HG02763 (cell line): Measurements from ENCODE around the gene HUWE1.
"Not testable (repeated sequence)": the region's sequence is repeated elsewhere in the genome, so short reads cannot be mapped to it uniquely, and the experiment has no call there.

ENCODE experiments used
- ATAC-seq: cut with Tn5 transposase; IDR thresholded peaks from one replicate; pipeline ENCODE4 v1.9.1; 2021; ENCODE audit warnings: mild to moderate bottlenecking, moderate library complexity; ENCODE audit not compliant: unreplicated experiment

Gene HUWE1

DNA sequence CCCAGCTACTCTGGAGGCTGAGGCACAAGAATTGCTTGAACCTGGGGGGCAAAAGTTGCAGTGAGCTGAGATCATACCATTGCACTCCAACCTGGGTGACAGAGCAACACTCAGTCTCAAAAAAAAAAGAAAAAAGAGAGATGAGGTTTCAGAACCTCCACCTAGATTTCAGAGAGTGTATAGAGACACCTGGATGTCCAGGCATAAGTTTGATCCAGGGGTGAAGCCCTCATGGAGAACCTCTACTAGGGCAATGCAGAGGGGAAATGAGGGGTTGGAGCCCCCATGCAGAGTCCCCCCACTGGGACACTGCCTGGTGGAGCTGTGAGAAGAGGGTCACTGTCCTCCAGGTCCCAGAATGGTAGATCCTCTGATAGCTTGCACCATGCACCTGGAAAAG, 159.5 kb downstream of the HUWE1 start:
- ATAC-seq, result no peak

DNA sequence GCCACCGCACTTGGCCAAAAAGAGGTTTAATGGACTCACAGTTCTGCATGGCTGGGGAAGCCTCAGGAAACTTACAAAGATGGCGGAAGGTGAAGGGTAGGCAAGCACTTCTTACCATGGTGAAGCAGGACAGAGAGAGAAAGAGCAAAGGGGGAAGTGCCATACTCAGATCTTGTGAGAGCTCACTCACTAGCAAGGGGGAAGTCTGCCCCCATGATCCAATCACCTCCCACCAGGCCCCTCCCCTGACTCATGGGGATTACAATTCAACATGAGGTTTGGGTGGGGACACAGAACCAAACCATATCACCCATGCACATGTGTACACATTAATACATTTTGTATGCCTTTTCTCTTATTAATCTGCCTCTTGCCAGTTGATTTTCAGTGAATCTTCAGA, 175.2 kb downstream of the HUWE1 start:
- no peak for ATAC-seq

DNA sequence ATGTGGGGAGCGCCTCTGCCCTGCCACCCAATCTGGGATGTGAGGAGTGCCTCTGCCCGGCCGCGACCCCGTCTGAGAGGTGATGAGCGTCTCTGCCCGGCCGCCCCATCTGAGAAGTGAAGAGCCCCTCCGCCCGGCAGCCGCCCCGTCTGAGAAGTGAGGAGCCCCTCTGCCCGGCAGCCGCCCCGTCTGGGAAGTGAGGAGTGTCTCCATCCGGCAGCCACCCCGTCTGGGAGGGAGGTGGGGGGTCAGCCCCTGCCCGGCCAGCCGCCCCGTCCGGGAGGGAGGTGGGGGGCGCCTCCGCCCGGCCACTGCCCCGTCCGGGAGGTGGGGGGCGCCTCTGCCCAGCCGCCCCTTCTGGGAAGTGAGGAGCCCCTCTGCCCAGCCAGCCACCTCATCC, 182.5 kb downstream of the HUWE1 start:
- ATAC-seq, result not testable (repeated sequence)

DNA sequence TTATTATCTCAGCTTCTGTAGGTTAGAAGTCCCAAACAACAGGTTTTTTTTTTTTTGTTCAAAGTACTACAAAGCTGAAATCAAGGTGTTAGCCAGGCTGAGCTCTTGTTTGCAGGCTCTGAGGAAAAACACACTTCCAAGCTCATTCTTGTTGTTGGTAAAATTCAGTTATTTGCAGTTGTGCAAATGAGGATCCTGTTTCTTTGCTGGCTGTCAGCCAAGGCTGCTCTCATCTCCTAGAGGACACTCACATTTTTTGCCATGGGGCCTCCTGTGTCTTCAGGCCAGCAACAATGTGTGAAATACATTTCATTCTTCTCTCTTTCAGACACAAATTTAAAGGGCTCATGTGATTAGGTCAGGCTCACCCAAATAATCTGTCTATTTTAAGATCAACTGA, 192.1 kb downstream of the HUWE1 start:
- ATAC-seq, result no peak

DNA sequence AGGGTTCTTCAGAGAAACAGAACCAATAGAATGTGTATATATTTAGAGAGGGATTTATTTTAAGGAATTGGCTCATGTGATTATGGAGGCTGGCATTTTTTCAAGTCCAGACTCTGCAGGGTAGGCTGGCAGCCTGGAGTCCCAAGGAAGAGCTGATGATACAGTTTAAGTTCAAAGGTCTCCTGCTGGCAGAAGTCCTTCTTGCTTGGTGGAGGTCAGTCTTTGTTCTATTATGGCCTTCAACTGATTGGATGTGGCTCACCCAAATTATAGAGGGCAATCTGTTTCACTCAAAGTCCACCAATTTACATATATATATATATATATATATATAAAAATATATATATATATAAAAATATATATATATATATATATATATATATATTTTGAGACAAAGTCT, 200.2 kb downstream of the HUWE1 start:
- ATAC-seq, result no peak

DNA sequence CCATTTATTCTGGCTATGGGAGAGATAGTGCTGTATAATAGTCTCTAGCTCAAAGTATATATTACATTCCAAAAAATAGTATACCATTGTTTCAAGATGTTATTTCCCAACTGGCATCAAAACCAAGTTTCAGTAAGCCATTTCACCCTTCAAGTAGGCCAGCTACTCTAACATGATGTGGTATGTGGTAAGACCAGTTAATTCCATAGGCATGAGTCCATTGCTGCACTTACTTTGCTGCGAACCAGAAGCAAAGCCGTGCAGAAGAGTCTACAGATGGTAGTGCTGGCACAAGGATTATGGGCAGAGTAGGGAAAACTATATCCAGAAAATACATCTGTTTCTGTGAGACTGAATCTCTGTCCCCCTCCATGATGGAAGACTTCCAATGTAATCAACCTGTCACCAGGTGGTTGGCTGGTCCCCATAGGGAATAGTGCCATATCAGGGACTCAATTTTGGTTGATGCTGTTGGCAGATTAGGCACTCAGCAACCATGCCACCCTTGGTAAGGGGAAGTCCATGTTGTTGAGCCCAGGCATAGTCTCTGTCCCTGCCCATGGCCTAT, 202.6 kb downstream of the HUWE1 start:
- ATAC-seq, result no peak

DNA sequence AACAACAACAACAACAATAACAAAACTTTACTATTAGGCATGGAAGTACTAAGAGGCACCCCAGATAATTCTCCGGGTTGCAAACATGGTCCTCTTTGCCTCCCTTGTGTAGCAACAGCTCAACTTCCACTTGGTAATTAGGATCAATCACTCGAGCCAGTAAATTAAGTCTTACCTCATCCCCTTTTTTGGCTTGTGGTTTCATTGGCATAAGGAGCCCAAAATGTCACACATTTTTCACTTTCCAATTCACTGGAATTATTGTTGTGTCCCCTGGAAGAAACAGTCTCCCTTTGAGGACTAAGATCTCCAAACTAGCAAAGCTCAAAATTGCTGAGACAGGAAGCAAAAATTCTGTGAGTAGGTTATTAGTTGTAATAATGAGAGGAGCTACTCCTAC, 203.1 kb downstream of the HUWE1 start:
- no peak for ATAC-seq
